RWPE2 (cell line): ENCODE results near the gene LAMC1.

Experiments
- ATAC-seq: fragments of 200-7000 bp; cut with Tn5 transposase; 3 replicates; pipeline ENCODE4 v1.9.1; 2021; ENCODE audit warnings: low read depth
- DNase-seq: peaks from one replicate; pipeline ENCODE4 v3.0.0-alpha.2; 2020; ENCODE audit warnings: low spot score
- H3K27ac ChIP-seq: fragments of 450-650 bp; 2 replicates; pipeline ENCODE4 v1.5.1; 2017; ENCODE audit warnings: mild to moderate bottlenecking; ENCODE audit not compliant: poor library complexity, severe bottlenecking
- H3K27me3 ChIP-seq: fragments of 250-450 bp; sonication (Bioruptor Pico); 2 replicates; pipeline ENCODE4 v1.5.1; 2021; ENCODE audit warnings: mild to moderate bottlenecking, moderate library complexity; ENCODE audit not compliant: insufficient read depth, poor library complexity, severe bottlenecking
- H3K36me3 ChIP-seq: fragments of 250-450 bp; sonication (Bioruptor Pico); 2 replicates; pipeline ENCODE4 v1.5.1; 2020; ENCODE audit warnings: low read depth, mild to moderate bottlenecking, moderate library complexity
- H3K4me1 ChIP-seq: fragments of 250-450 bp; sonication (Bioruptor Pico); 2 replicates; pipeline ENCODE4 v1.5.1; 2021; ENCODE audit warnings: mild to moderate bottlenecking, moderate library complexity; ENCODE audit not compliant: insufficient read depth, poor library complexity, severe bottlenecking
- H3K4me3 ChIP-seq: fragments of 250-450 bp; sonication (Bioruptor Pico); 2 replicates; pipeline ENCODE4 v1.5.1; 2021; ENCODE audit warnings: mild to moderate bottlenecking, moderate library complexity; ENCODE audit not compliant: severe bottlenecking
- H3K9me3 ChIP-seq: fragments of 250-450 bp; sonication (Bioruptor Pico); 2 replicates; pipeline ENCODE4 v1.5.1; 2021; ENCODE audit warnings: mild to moderate bottlenecking, moderate library complexity; ENCODE audit not compliant: severe bottlenecking
- CTCF ChIP-seq: fragments of 450-650 bp; IDR thresholded peaks from one replicate; pipeline ENCODE4 v1.5.1; 2017; ENCODE audit warnings: mild to moderate bottlenecking, moderate library complexity; ENCODE audit not compliant: poor library complexity, severe bottlenecking

The LAMC1 gene

GRCh38 chr1:183098317-183098716 is 75.1 kb downstream of the LAMC1 start:
- no peaks in the 10 kb centered on the region for H3K9me3 ChIP-seq
- no peak for DNase-seq
- H3K4me3 ChIP-seq, result no peak overlapping the region
- no peak for TF ChIP-seq CTCF
- no peak for ATAC-seq
- H3K27ac ChIP-seq, result peak overlapping the region; percentile 46
- H3K36me3 ChIP-seq, result peaks cover 18% of the 10 kb centered on the region
- H3K4me1 ChIP-seq, result peaks cover 32% of the 10 kb centered on the region
- no peaks in the 10 kb centered on the region for H3K27me3 ChIP-seq

GRCh38 chr1:183100361-183100974 is 77.2 kb downstream of the LAMC1 start:
- no peaks in the 10 kb centered on the region for H3K9me3 ChIP-seq
- no peak for ATAC-seq
- H3K27me3 ChIP-seq, result no peaks in the 10 kb centered on the region
- peaks cover 21% of the 10 kb centered on the region for H3K4me1 ChIP-seq
- TF ChIP-seq CTCF, result no peak
- H3K27ac ChIP-seq, result peak overlapping the region; percentile 14
- no peak for DNase-seq
- no peak overlapping the region for H3K4me3 ChIP-seq
- peaks cover 34% of the 10 kb centered on the region for H3K36me3 ChIP-seq

GRCh38 chr1:183101081-183101480 is 77.9 kb downstream of the LAMC1 start:
- H3K36me3 ChIP-seq, result peaks cover 39% of the 10 kb centered on the region
- no peak for TF ChIP-seq CTCF
- DNase-seq (no peak), ATAC-seq (peak; percentile 67)
- H3K27me3 ChIP-seq, result no peaks in the 10 kb centered on the region
- no peak overlapping the region for H3K4me3 ChIP-seq
- peaks cover 21% of the 10 kb centered on the region for H3K4me1 ChIP-seq
- peak overlapping the region; percentile 14 for H3K27ac ChIP-seq
- no peaks in the 10 kb centered on the region for H3K9me3 ChIP-seq

- ATAC-seq (peak; percentile 48), DNase-seq (no peak)
- Histone ChIP-seq H3K4me1 (peaks cover 21% of the 10 kb centered on the region), H3K4me3 (no peak overlapping the region), H3K27ac (peak overlapping the region; percentile 14), H3K9me3 (no peaks in the 10 kb centered on the region), H3K36me3 (peaks cover 38% of the 10 kb centered on the region), H3K27me3 (no peaks in the 10 kb centered on the region)
- TF ChIP-seq CTCF, result no peak
These were observed 78.6 kb downstream of the LAMC1 start for GRCh38 chr1:183101841-183102276.

GRCh38 chr1:183103147-183103546 is 79.9 kb downstream of the LAMC1 start:
- no peaks in the 10 kb centered on the region for H3K27me3 ChIP-seq
- no peak for ATAC-seq
- H3K27ac ChIP-seq, result no peak overlapping the region
- no peaks in the 10 kb centered on the region for H3K9me3 ChIP-seq
- no peak overlapping the region for H3K4me3 ChIP-seq
- peaks cover 17% of the 10 kb centered on the region for H3K4me1 ChIP-seq
- H3K36me3 ChIP-seq, result peaks cover 46% of the 10 kb centered on the region
- DNase-seq, result no peak
- no peak for TF ChIP-seq CTCF
